ENCODE measurements around the gene OR5T2. TPM values are rescaled to one million over a fixed set of nuclear protein-coding genes. Genes with fewer than 3 reads are reported as not detected.
"Not testable (repeated sequence)": the region's sequence is repeated elsewhere in the genome, so short reads cannot be mapped to it uniquely, and the experiment has no call there.

OR5T2 gene
- polyA plus RNA-seq (2011; rRNA removed) (not detected in 2 replicates), polyA minus RNA-seq (2011; rRNA and poly(A)+ RNA removed) (not detected in 2 replicates)

DNA sequence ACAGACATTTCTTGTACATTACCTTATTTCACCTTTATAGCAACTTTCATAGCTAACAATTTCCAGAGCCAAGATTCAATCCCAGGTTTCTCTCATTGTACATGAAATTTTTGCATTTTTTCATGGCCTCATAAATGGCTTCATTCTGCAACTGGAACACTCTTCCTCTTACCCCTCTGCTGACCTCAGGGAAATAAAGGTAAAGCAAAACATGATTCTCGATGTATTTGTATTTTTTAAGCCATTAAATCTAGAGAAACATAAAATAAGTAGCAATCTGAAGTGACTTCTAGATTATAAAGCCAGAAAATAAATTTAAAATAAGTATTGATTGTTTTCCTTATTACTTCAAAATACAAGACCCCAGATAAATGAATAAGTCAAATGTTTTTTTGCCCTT, at the start of gene OR5T2:
TSS of gene OR5T2 (minus strand) at position 101 of the 400 bp plus-strand sequence. CDS start 1,193 bp downstream, outside the sequence.
- H3K27me3 ChIP-seq (ENCODE audit: control insufficient read depth, insufficient read depth, low read length) = no peaks in the 10 kb centered on the region
- H3K4me3 ChIP-seq (ENCODE audit: low read depth, low read length) = no peak within 1 kb of the TSS
- DNase-seq (ENCODE audit: low read depth) = no peak
- no peaks in the 10 kb centered on the region for H3K36me3 ChIP-seq (ENCODE audit: control insufficient read depth, insufficient read depth, low read length)
- ChIA-PET POLR2A (no interaction called here), CTCF (no interaction called here)
- TF ChIP-seq, protein P1, sequence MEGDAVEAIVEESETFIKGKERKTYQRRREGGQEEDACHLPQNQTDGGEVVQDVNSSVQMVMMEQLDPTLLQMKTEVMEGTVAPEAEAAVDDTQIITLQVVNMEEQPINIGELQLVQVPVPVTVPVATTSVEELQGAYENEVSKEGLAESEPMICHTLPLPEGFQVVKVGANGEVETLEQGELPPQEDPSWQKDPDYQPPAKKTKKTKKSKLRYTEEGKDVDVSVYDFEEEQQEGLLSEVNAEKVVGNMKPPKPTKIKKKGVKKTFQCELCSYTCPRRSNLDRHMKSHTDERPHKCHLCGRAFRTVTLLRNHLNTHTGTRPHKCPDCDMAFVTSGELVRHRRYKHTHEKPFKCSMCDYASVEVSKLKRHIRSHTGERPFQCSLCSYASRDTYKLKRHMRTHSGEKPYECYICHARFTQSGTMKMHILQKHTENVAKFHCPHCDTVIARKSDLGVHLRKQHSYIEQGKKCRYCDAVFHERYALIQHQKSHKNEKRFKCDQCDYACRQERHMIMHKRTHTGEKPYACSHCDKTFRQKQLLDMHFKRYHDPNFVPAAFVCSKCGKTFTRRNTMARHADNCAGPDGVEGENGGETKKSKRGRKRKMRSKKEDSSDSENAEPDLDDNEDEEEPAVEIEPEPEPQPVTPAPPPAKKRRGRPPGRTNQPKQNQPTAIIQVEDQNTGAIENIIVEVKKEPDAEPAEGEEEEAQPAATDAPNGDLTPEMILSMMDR (IDR thresholded peaks at IDR 0.05; ENCODE audit: insufficient read depth, low read depth, low read length) = no peak

DNA sequence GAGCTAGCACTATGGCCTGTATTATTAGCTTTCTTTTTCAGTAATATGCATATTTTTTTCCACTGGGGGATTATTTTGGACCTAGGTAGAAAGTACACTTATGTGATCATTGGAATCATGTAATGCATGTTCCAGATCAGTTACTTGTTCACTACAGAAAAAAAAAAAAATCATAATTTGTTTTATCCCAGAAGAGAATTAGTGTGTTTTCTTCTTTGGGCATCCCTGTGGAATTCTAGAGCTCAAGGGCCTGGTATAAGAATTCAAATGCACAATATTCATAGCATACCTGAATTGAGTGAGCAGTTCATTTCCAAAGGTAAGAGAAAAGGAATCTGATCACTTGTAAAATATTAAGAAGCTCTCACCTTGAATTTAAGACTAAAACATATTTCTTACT, 39.8 kb upstream of the OR5T2 start, which contains the start of gene OR5T1:
TSS of gene OR5T1 (plus strand) at position 301 of the 400 bp plus-strand sequence. CDS start 1,485 bp downstream, outside the sequence.
- ChIA-PET CTCF (no interaction called here), POLR2A (no interaction called here)
- TF ChIP-seq, protein P1 (IDR thresholded peaks at IDR 0.05; ENCODE audit: insufficient read depth, low read depth, low read length) = no peak
- no peak within 1 kb of the TSS for H3K4me3 ChIP-seq (ENCODE audit: low read depth, low read length)
- no peak for DNase-seq (ENCODE audit: low read depth)
- H3K36me3 ChIP-seq (ENCODE audit: control insufficient read depth, insufficient read depth, low read length) = no peaks in the 10 kb centered on the region
- no peaks in the 10 kb centered on the region for H3K27me3 ChIP-seq (ENCODE audit: control insufficient read depth, insufficient read depth, low read length)

DNA sequence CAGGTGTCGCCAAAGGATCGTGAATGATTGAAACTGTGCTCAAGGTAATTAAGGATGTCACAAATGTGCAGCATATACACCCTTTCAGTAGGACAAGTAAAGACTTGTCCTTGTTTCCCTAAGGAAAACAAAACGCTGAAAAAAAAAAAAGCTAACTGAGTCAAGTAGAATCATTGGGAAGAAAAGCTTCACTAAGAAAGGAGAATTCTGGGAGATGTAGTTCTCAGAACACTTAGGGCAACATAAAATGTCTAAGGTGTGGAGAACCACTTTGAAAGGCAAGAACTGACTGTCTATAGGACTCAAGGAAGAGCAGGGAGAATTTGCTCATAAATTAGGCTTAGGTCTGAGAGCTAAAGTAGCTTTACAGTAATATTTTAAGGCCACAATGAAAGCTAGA, 37.0 kb upstream of the OR5T2 start:
- TF ChIP-seq, protein P1 (IDR thresholded peaks at IDR 0.05; ENCODE audit: insufficient read depth, low read depth, low read length) = no peak
- no peaks in the 10 kb centered on the region for H3K36me3 ChIP-seq (ENCODE audit: control insufficient read depth, insufficient read depth, low read length)
- H3K27me3 ChIP-seq (ENCODE audit: control insufficient read depth, insufficient read depth, low read length) = no peaks in the 10 kb centered on the region
- ChIA-PET POLR2A (no interaction called here), CTCF (interaction anchor here (0.6 kb wide), 1 partner anchor 14 kb away, joined by 3 read pairs; no protein-coding TSS in a partner anchor)
- no peak overlapping the region for H3K4me3 ChIP-seq (ENCODE audit: low read depth, low read length)
- DNase-seq (ENCODE audit: low read depth) = no peak

DNA sequence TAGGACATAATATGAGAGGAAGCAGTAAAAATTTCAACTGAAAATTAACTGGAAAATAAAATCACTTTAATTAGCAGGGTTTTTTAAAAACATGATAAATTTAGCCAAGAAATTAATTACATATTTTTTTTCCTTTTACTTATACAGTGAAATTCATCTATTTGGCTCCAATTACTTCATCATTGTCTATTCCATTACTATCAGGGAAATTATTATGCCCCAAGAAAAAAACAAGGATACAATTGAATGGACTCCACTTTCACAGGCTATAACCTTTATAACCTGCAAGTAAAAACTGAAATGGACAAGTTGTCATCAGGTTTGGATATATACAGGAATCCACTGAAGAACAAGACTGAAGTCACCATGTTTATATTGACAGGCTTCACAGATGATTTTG, 17.9 kb upstream of the OR5T2 start, which contains the start of gene OR5T3:
TSS of gene OR5T3 (plus strand) at position 301 of the 400 bp plus-strand sequence. CDS start at position 301, 0 bp downstream.
- CTCF ChIA-PET = no interaction called here
- TF ChIP-seq, protein P1 (IDR thresholded peaks at IDR 0.05; ENCODE audit: insufficient read depth, low read depth, low read length) = no peak
- DNase-seq (ENCODE audit: low read depth) = no peak
- H3K36me3 ChIP-seq (ENCODE audit: control insufficient read depth, insufficient read depth, low read length) = no peaks in the 10 kb centered on the region
- POLR2A ChIA-PET = no interaction called here
- no peak within 1 kb of the TSS for H3K4me3 ChIP-seq (ENCODE audit: low read depth, low read length)
- no peaks in the 10 kb centered on the region for H3K27me3 ChIP-seq (ENCODE audit: control insufficient read depth, insufficient read depth, low read length)

DNA sequence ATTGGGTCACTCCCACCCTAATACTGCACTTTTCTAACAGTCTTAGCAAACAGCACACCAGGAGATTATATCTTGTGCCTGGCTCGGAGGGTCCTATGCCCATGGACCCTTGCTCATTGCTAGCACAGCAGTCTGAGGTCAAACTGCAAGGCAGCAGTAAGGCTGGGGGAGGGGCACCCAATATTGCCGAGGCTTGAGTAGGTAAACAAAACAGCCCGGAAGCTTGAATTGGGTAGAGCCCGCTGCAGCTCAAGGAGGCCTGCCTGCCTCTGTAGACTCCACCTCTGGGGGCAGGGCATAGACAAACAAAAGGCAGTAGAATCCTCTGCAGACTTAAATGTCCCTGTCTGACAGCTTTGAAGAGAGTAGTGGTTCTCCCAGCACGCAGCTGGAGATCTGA, 14.3 kb downstream of the OR5T2 start:
- POLR2A ChIA-PET; H3K36me3 ChIP-seq (ENCODE audit: control insufficient read depth, insufficient read depth, low read length); DNase-seq (ENCODE audit: low read depth); H3K4me3 ChIP-seq (ENCODE audit: low read depth, low read length); CTCF ChIA-PET; H3K27me3 ChIP-seq (ENCODE audit: control insufficient read depth, insufficient read depth, low read length): not testable (repeated sequence)

DNA sequence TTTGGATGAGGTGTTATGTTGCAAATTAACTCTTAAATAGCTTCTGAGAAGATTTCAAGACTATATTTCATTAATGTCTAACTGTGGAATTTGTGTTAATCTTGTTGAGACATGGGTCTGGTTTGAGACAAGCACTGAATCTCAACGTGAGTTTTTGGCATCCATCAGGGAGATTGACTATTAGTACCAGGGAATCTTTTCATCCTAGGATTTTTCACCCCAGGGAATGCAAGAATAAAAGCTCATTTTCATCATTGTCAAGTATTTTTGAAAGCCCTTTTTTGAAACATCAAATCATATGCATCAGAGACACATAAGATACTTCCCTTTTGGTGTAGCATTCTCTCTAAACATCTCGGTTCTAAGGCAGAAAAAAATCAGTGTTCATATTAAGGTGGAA, 19.5 kb downstream of the OR5T2 start:
- ChIA-PET CTCF (no interaction called here), POLR2A (no interaction called here)
- H3K4me3 ChIP-seq (ENCODE audit: low read depth, low read length) = no peak overlapping the region
- DNase-seq (ENCODE audit: low read depth) = no peak
- no peaks in the 10 kb centered on the region for H3K27me3 ChIP-seq (ENCODE audit: control insufficient read depth, insufficient read depth, low read length)
- no peaks in the 10 kb centered on the region for H3K36me3 ChIP-seq (ENCODE audit: control insufficient read depth, insufficient read depth, low read length)
- TF ChIP-seq, protein P1 (IDR thresholded peaks at IDR 0.05; ENCODE audit: insufficient read depth, low read depth, low read length) = no peak
